AG04450 (cell line): ENCODE data around the gene NPR2. TPM values are rescaled to one million over a fixed set of nuclear protein-coding genes. Genes with fewer than 3 reads are reported as not detected.

ENCODE experiments used
- CTCF ChIA-PET: fragments of 300-600, 350-600 bp; formaldehyde crosslinking; extraction: SDS; loops from one replicate; lab custom pipeline; 2022; ENCODE audit warnings: antibody characterized with exemption, inconsistent platforms; lab: Charles Lee
- POLR2A ChIA-PET: fragments of 350-600 bp; formaldehyde crosslinking; extraction: SDS; loops from one replicate; lab custom pipeline; 2021; ENCODE audit warnings: antibody characterized with exemption, inconsistent platforms; lab: Yijun Ruan, JAX
- DNase-seq: peaks from one replicate; pipeline ENCODE4 v3.0.0-alpha.2; 2011; ENCODE audit warnings: low read depth, low spot score
- H3K27ac ChIP-seq: one replicate; pipeline ENCODE4 v1.5.1; 2012; ENCODE audit warnings: low read depth, low read length, control low read depth
- H3K27me3 ChIP-seq: one replicate; pipeline ENCODE4 v1.6.0; 2012; ENCODE audit warnings: low read length; ENCODE audit not compliant: control insufficient read depth, insufficient read depth
- H3K4me3 ChIP-seq: 2 replicates; pipeline ENCODE4 v1.5.1; 2011; ENCODE audit warnings: mild to moderate bottlenecking, low read depth, low read length, control low read depth
- H3K9me3 ChIP-seq: 2 replicates; pipeline ENCODE4 v1.5.1; 2012; ENCODE audit warnings: low read length; ENCODE audit not compliant: control insufficient read depth, insufficient read depth
- polyA plus RNA-seq: library from polyadenylated mRNA; depleted of rRNA; stranded (reverse); fragments of >200 nt; gene quantifications from 2 replicates; pipeline ENCODE4 v1.2.3, GENCODE V29; 2011
- TF ChIP-seq, protein P1 (sequence below): IDR thresholded peaks from 2 replicates; pipeline ENCODE4 v1.5.1; 2011; ENCODE audit warnings: low read depth, low read length, control low read depth, inconsistent platforms

NPR2 gene
- polyA plus RNA-seq, 1 experiment: 31.9 TPM

DNA sequence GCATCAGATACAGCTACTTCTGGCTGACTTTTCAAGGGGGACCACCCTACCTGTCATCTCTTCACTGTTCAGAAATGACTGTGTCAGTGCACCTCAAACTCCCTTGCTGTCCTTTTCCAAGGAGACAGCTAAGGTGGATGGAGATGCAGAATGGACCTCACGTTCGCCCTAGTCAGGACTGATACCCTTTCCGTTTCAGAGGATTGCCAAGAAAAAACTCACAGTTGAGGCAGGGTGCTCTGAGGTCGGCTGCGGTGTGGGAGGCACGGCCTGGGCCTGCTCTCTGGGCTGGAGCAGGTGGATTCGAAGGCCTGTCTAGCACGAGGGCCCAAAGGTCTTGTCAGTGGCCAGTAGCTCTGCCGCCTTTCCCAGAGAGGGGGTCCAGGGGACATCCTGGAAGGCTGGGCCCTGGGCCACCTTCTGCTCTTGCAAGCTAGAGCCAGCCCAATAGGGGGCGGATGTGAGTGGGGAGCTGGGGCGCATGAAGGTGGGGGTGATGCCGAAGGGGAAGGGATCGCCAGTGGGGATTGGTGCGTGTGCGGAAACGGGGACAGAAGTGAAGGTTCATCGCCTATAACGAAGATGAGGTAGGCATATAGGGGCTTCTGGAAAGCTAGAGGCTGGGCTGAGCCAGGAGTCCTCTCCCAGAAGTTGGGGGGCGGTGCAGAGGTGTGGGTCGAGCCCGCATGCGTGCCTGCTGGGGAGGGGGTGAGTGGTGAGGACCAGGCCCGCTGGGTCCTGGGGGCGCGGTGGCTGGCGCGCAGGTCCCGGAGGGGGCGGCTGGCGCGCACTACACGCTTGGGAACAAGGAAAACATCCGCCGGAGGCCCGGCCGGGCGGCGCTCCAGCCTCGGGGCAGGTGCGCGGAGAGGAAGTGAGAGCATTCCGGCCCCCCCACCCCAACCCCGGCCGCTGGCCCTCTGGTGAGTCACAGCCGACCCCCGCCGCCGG is 34.8 kb upstream of the NPR2 start:
- no peak for DNase-seq
- CTCF ChIA-PET: interaction anchor here (0.6 to 1.9 kb wide), 12 partner anchors 9 to 398 kb away, joined by 3 to 10 read pairs (median 4); no protein-coding TSS in a partner anchor
- TF ChIP-seq, protein P1, sequence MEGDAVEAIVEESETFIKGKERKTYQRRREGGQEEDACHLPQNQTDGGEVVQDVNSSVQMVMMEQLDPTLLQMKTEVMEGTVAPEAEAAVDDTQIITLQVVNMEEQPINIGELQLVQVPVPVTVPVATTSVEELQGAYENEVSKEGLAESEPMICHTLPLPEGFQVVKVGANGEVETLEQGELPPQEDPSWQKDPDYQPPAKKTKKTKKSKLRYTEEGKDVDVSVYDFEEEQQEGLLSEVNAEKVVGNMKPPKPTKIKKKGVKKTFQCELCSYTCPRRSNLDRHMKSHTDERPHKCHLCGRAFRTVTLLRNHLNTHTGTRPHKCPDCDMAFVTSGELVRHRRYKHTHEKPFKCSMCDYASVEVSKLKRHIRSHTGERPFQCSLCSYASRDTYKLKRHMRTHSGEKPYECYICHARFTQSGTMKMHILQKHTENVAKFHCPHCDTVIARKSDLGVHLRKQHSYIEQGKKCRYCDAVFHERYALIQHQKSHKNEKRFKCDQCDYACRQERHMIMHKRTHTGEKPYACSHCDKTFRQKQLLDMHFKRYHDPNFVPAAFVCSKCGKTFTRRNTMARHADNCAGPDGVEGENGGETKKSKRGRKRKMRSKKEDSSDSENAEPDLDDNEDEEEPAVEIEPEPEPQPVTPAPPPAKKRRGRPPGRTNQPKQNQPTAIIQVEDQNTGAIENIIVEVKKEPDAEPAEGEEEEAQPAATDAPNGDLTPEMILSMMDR: peak; percentile 58
- Histone ChIP-seq H3K27me3 (peaks cover 3% of the 10 kb centered on the region), H3K9me3 (no peaks in the 10 kb centered on the region), H3K4me3 (peak overlapping the region; percentile 46), H3K27ac (no peak overlapping the region)
- POLR2A ChIA-PET: interaction anchor here (1.5 kb wide), 1 partner anchor 26 kb away, joined by 3 read pairs; no protein-coding TSS in a partner anchor

GRCh38 chr9:35757226-35757891 is 34.0 kb upstream of the NPR2 start:
- H3K9me3 ChIP-seq: no peaks in the 10 kb centered on the region
- peaks cover 7% of the 10 kb centered on the region for H3K27me3 ChIP-seq
- TF ChIP-seq, protein P1: no peak
- no peak for DNase-seq
- H3K4me3 ChIP-seq: peak overlapping the region; percentile 35
- ChIA-PET CTCF (interaction anchor here (0.6 to 1.9 kb wide), 8 partner anchors 12 to 399 kb away, joined by 3 to 10 read pairs (median 4); no protein-coding TSS in a partner anchor), POLR2A (interaction anchor here (1.5 kb wide), 1 partner anchor 27 kb away, joined by 3 read pairs; no protein-coding TSS in a partner anchor)
- no peak overlapping the region for H3K27ac ChIP-seq

- Histone ChIP-seq H3K27me3 (peaks cover 7% of the 10 kb centered on the region), H3K27ac (no peak overlapping the region), H3K4me3 (no peak overlapping the region), H3K9me3 (no peaks in the 10 kb centered on the region)
- POLR2A ChIA-PET: no interaction called here
- TF ChIP-seq, protein P1: no peak
- no peak for DNase-seq
- CTCF ChIA-PET: interaction anchor here (1.4 kb wide), 1 partner anchor 124 kb away, joined by 6 read pairs; no protein-coding TSS in a partner anchor
Observed at GRCh38 chr9:35757892-35758275, 33.5 kb upstream of the NPR2 start.

DNA sequence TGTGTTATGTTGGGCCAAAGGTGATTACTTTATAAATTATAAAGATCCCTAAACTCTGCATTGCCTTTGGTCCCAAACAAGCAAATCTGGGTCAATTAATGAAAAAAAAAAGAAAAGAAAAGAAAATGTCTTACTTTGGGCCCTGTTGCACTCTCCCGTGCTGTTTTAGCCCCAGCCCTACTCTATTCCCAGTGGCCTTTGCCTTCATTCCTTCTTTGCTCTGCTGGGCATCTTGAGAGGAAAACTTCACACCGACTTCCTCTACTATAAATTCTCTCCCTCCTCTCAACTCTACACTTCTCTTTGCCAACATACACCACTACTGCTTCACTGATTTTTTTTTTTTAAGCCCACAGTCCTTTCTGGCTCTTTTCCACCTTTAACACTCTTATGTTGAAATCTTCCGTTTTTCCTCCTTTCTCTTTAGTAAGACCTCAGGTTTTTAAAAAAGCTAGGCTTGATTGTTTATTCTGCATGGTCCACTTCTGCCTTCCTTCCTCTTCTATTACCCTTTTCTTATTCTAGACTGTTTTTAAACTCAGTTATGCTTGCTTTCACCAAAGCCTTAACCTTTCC is 32.8 kb upstream of the NPR2 start:
- no peak for DNase-seq
- peaks cover 11% of the 10 kb centered on the region for H3K27me3 ChIP-seq
- H3K4me3 ChIP-seq: no peak overlapping the region
- ChIA-PET CTCF (interaction anchor here (1.4 kb wide), 1 partner anchor 124 kb away, joined by 6 read pairs; no protein-coding TSS in a partner anchor), POLR2A (interaction anchor here (0.6 to 1.1 kb wide), 3 partner anchors 10 to 69 kb away, joined by 3 read pairs; partner anchors contain the start of genes GBA2 and RGP1)
- no peaks in the 10 kb centered on the region for H3K9me3 ChIP-seq
- TF ChIP-seq, protein P1: no peak
- no peak overlapping the region for H3K27ac ChIP-seq
